T-helper 2 cell treated with Interferon-gamma antibody and Interleukin-4, amounts not matched to agents 5 μg/mL and 100 μg/mL, for 36 hours (primary cell): ENCODE results near the gene ACACA.

ENCODE experiments used
- DNase-seq: peaks from one replicate; pipeline ENCODE4 v3.0.0; 2021; ENCODE audit warnings: low spot score
- H3K27ac Mint-ChIP-seq: one replicate; pipeline ENCODE4 v1.8.0; 2021; ENCODE audit warnings: mild to moderate bottlenecking, mixed read lengths
- H3K27me3 Mint-ChIP-seq: one replicate; pipeline ENCODE4 v1.8.0; 2021; ENCODE audit warnings: low read depth, mixed read lengths
- H3K36me3 Mint-ChIP-seq: one replicate; pipeline ENCODE4 v1.8.0; 2021; ENCODE audit warnings: low read depth, mixed read lengths
- H3K4me1 Mint-ChIP-seq: one replicate; pipeline ENCODE4 v1.8.0; 2021; ENCODE audit warnings: low read depth, mixed read lengths
- H3K4me3 Mint-ChIP-seq: one replicate; pipeline ENCODE4 v1.8.0; 2022; ENCODE audit warnings: mild to moderate bottlenecking, moderate library complexity, mixed read lengths
- H3K9me3 Mint-ChIP-seq: one replicate; pipeline ENCODE4 v1.8.0; 2021; ENCODE audit warnings: mixed read lengths

The ACACA gene

DNA sequence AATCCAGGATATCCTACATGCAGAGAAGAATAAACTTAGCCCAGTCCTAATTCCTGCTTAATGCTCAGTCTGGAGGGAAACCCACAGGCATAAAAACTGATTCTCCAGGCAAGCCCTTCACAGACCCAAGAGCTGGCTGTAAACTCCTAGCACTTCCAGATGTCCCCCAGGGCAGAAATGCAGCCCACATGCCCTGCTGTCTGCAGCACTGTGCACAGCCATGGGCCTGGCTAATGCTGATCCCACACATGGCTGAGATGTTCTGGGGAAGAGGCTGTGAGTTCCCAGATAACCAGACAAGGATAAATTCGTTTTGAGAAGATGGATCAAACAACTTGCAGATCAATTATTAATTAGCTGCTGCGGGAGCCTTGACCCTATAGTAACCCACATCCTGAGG, 309.5 kb downstream of the ACACA start:
- Mint-ChIP-seq H3K4me1 (peaks cover 6% of the 10 kb centered on the region), H3K27me3 (no peaks in the 10 kb centered on the region), H3K36me3 (peaks cover 24% of the 10 kb centered on the region), H3K27ac (no peak overlapping the region), H3K4me3 (no peak overlapping the region), H3K9me3 (no peaks in the 10 kb centered on the region)
- no peak for DNase-seq

- Mint-ChIP-seq H3K4me3 (no peak overlapping the region), H3K4me1 (peaks cover 10% of the 10 kb centered on the region), H3K27ac (no peak overlapping the region), H3K36me3 (peaks cover 22% of the 10 kb centered on the region), H3K9me3 (no peaks in the 10 kb centered on the region), H3K27me3 (no peaks in the 10 kb centered on the region)
- no peak for DNase-seq
These were observed 310.6 kb downstream of the ACACA start for GRCh38 chr17:37096071-37096470.

DNA sequence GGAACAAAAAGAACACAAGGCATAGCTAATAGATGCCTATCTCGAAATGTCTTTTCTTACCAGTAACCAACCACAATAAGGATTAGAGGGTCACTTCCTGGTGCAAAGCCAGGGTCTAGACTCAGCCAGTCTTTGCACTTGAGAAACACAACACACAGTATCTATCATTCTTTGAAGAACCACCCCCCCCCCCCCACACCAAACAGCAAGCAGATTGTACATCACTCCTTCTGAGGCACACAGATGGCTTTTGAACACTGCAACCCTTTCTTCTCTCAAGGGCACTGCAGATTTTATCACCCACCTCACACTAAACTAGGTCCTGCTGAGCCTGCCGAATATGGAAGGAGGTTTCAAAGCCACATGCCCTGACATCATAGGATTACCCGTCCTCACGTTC, 312.2 kb downstream of the ACACA start:
- H3K27me3 Mint-ChIP-seq, result no peaks in the 10 kb centered on the region
- H3K27ac Mint-ChIP-seq, result peak overlapping the region; percentile 26
- H3K4me1 Mint-ChIP-seq, result peaks cover 27% of the 10 kb centered on the region
- peaks cover 28% of the 10 kb centered on the region for H3K36me3 Mint-ChIP-seq
- no peaks in the 10 kb centered on the region for H3K9me3 Mint-ChIP-seq
- no peak overlapping the region for H3K4me3 Mint-ChIP-seq
- DNase-seq, result no peak

DNA sequence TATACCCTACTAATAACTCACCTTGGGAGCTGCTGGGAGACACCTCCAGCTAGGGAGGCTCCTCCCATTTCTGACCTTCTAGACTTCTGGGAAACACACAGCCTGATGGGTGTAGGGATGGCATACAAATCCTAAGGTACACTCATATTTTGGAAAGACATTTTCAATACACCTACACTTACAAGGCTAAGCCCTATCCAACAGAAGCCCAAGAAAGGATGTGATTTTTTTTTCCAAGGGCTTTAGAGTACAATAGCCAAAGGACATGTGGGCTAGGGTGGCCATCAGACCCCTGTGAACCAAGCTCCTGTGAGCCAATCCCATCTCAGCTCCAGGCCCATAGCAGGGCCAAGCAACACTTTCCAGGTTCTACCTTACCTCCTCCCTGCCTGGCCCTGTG, 313.9 kb downstream of the ACACA start:
- Mint-ChIP-seq H3K4me3 (no peak overlapping the region), H3K36me3 (peaks cover 27% of the 10 kb centered on the region), H3K9me3 (no peaks in the 10 kb centered on the region), H3K4me1 (peaks cover 41% of the 10 kb centered on the region), H3K27ac (no peak overlapping the region), H3K27me3 (no peaks in the 10 kb centered on the region)
- no peak for DNase-seq

DNA sequence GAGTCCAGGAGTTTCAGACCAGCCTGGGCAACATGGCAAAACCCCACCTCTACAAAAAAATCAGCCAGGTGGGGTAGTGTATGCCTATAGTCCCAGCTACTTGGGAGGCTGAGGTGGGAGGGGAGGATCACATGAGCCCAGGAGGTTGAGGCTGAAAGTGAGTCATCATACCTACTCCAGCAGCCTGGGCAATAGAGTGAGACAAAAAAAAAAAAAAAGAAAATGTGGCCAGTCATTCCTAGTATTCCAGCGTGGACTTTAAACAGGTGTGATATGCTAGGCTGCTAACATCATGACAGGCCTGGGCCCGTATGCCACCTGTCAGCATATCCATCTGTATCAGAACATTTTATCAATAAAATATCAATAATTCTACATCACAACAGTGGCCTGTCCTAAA, 314.6 kb downstream of the ACACA start:
- no peaks in the 10 kb centered on the region for H3K9me3 Mint-ChIP-seq
- H3K36me3 Mint-ChIP-seq, result peaks cover 26% of the 10 kb centered on the region
- no peak overlapping the region for H3K4me3 Mint-ChIP-seq
- H3K27me3 Mint-ChIP-seq, result no peaks in the 10 kb centered on the region
- no peak overlapping the region for H3K27ac Mint-ChIP-seq
- DNase-seq, result peak; percentile 7
- peaks cover 46% of the 10 kb centered on the region for H3K4me1 Mint-ChIP-seq

- Mint-ChIP-seq H3K4me3 (peak overlapping the region; percentile 69), H3K27ac (peak overlapping the region; percentile 92), H3K4me1 (peaks cover 46% of the 10 kb centered on the region), H3K27me3 (no peaks in the 10 kb centered on the region), H3K36me3 (peaks cover 17% of the 10 kb centered on the region), H3K9me3 (no peaks in the 10 kb centered on the region)
- no peak for DNase-seq
These were observed 315.7 kb downstream of the ACACA start for GRCh38 chr17:37090941-37091340.

DNA sequence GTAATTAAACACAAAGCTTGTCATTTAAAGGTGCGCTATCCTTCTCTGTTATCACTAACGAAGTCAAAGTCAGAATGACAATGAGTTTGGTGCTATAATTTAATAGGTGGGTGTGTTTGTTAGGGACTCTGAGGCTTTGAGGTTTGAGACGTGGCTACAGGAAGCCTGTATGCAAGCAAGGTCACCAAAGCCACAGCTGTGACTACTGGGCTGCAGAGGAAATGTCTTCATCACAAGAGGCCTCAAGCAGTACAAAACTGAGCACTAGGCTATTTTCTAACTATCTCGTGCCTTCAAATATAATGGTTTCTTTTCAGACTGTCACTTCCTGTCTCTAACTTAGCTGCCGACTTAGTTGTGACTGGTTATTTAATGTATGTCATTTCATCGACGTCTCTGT, 316.7 kb downstream of the ACACA start:
- H3K36me3 Mint-ChIP-seq, result peaks cover 14% of the 10 kb centered on the region
- DNase-seq, result peak; percentile 49
- peak overlapping the region; percentile 92 for H3K27ac Mint-ChIP-seq
- H3K4me1 Mint-ChIP-seq, result peaks cover 46% of the 10 kb centered on the region
- H3K4me3 Mint-ChIP-seq, result peak overlapping the region; percentile 69
- no peaks in the 10 kb centered on the region for H3K9me3 Mint-ChIP-seq
- H3K27me3 Mint-ChIP-seq, result no peaks in the 10 kb centered on the region

DNA sequence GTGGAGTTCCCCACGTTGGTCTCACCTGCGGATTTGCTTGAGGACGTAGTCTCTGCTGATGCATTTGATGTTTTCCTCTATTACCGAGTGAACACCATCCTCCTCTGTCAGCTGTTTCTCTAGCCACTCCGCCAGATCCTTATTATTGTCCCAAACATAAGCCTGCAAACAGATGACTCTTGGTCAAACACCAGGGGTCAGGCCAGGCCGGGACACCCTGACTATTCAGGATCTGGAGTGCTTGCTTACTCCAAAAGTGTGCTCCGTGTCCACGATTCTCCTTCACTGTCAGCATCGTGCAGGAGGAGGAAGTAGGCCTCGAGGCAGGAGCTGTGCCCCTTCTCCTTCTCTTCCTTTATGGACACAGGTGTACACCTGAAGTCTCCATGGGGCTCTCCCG, 317.7 kb downstream of the ACACA start:
- Mint-ChIP-seq H3K4me1 (peaks cover 42% of the 10 kb centered on the region), H3K9me3 (no peaks in the 10 kb centered on the region), H3K4me3 (peak overlapping the region; percentile 69), H3K36me3 (peaks cover 12% of the 10 kb centered on the region), H3K27ac (peak overlapping the region; percentile 92), H3K27me3 (no peaks in the 10 kb centered on the region)
- no peak for DNase-seq

GRCh38 chr17:37088459-37088858, 318.2 kb downstream of the ACACA start:
- Mint-ChIP-seq H3K27ac (peak overlapping the region; percentile 7), H3K36me3 (peaks cover 12% of the 10 kb centered on the region), H3K4me3 (peak overlapping the region; percentile 69), H3K9me3 (no peaks in the 10 kb centered on the region), H3K27me3 (no peaks in the 10 kb centered on the region), H3K4me1 (peaks cover 42% of the 10 kb centered on the region)
- peak; percentile 17 for DNase-seq

DNA sequence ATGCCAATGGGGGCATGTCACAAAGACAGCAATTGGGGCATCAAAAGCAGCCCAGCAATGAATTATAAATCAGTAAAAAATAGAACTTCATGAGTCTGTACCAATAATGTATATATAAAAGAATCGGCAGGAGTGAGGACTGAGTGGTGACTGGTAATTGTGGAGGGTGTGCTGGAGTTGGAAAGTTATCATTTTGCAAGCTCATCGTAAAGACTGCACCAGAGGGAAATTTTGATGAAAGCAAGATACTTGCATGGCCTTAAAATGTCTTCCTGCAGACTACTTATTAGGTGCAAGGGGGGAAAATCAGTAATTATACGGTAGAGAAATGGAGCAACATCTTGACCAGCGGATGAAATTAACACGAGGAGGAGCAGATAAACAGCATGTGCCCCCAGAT, 319.0 kb downstream of the ACACA start:
- Mint-ChIP-seq H3K27me3 (no peaks in the 10 kb centered on the region), H3K4me3 (peak overlapping the region; percentile 2), H3K4me1 (peaks cover 42% of the 10 kb centered on the region), H3K9me3 (no peaks in the 10 kb centered on the region), H3K27ac (peak overlapping the region; percentile 37), H3K36me3 (peaks cover 9% of the 10 kb centered on the region)
- DNase-seq, result no peak

DNA sequence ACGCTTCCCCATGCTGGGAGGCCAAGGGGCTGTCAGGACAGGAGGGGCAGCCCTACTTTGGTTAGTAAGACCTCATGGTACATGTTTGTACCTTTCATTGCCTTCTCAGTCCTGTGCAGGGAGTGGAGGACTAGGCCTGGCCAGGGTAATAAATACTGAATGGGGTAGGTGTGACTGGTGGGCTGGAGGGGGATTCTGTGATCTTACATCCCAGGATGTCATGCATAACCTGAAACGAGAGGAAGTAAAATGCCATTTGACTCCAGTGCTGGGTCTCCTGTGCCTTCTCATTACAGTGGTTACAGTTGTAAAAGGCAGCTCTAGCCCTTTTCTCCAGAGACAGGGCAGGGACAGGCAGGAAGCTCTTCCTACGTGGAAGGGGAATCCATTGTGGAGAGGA, 319.7 kb downstream of the ACACA start:
- H3K9me3 Mint-ChIP-seq, result no peaks in the 10 kb centered on the region
- no peaks in the 10 kb centered on the region for H3K27me3 Mint-ChIP-seq
- H3K4me3 Mint-ChIP-seq, result no peak overlapping the region
- H3K36me3 Mint-ChIP-seq, result peaks cover 9% of the 10 kb centered on the region
- peaks cover 40% of the 10 kb centered on the region for H3K4me1 Mint-ChIP-seq
- no peak overlapping the region for H3K27ac Mint-ChIP-seq
- DNase-seq, result no peak

GRCh38 chr17:37086334-37086733, 320.3 kb downstream of the ACACA start:
- H3K27ac Mint-ChIP-seq, result no peak overlapping the region
- H3K27me3 Mint-ChIP-seq, result no peaks in the 10 kb centered on the region
- H3K4me3 Mint-ChIP-seq, result no peak overlapping the region
- DNase-seq, result no peak
- H3K36me3 Mint-ChIP-seq, result peaks cover 9% of the 10 kb centered on the region
- H3K9me3 Mint-ChIP-seq, result no peaks in the 10 kb centered on the region
- peaks cover 45% of the 10 kb centered on the region for H3K4me1 Mint-ChIP-seq

DNA sequence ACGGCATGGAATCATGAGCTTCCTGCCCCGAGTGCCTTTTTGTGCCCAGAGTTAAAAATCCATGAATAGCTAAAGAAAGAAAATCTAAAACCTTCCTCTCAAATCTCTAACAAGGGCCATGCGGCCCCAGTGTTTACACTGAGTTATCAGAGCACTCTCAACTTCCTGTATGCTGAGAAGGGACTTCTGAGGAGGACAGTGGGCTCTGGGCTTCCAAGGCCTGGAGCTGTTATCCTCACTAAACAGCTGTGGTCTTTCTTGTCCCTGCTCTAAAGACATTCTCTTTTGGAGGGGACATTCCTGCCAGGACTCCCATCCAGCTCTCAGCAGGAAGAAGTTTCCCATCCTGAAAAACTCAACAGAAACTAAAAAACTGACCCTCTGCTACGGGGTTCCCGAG, 322.3 kb downstream of the ACACA start:
- Mint-ChIP-seq H3K9me3 (peaks cover 4% of the 10 kb centered on the region), H3K36me3 (peaks cover 5% of the 10 kb centered on the region), H3K27me3 (peaks cover 3% of the 10 kb centered on the region), H3K4me1 (peaks cover 26% of the 10 kb centered on the region), H3K27ac (no peak overlapping the region), H3K4me3 (no peak overlapping the region)
- no peak for DNase-seq

GRCh38 chr17:37083456-37083855, 323.2 kb downstream of the ACACA start:
- H3K27me3 Mint-ChIP-seq, result peaks cover 3% of the 10 kb centered on the region
- H3K27ac Mint-ChIP-seq, result no peak overlapping the region
- peaks cover 5% of the 10 kb centered on the region for H3K36me3 Mint-ChIP-seq

GRCh38 chr17:37082985-37083384, 323.7 kb downstream of the ACACA start:
- Mint-ChIP-seq H3K4me1 (peaks cover 13% of the 10 kb centered on the region), H3K27ac (no peak overlapping the region), H3K9me3 (peaks cover 7% of the 10 kb centered on the region), H3K27me3 (peaks cover 3% of the 10 kb centered on the region), H3K4me3 (no peak overlapping the region), H3K36me3 (peaks cover 5% of the 10 kb centered on the region)
- no peak for DNase-seq

More at GRCh38 chr17:37083456-37083855, 323.2 kb downstream of the ACACA start:
- H3K4me3 Mint-ChIP-seq, result no peak overlapping the region
- no peak for DNase-seq
- peaks cover 17% of the 10 kb centered on the region for H3K4me1 Mint-ChIP-seq
- peaks cover 7% of the 10 kb centered on the region for H3K9me3 Mint-ChIP-seq
